Keratinocyte (primary cell): ENCODE data around the gene FHAD1.

ENCODE experiments used
- EZH2 ChIP-seq: IDR thresholded peaks from one replicate; pipeline ENCODE4 v1.6.1; 2012; ENCODE audit warnings: inconsistent platforms, mild to moderate bottlenecking, low read length, moderate library complexity
- TF ChIP-seq, protein P1 (sequence below), 3 experiments: IDR thresholded peaks in 1 of 3; conservative IDR thresholded peaks in 1 of 3; optimal IDR thresholded peaks in 1 of 3; 2 replicates in 2 of 3; 3 replicates in 1 of 3; pipeline versions ENCODE3 to v1.5.1; 2011; ENCODE audit warnings: low read length in 3 of 3, mild to moderate bottlenecking in 3 of 3, moderate library complexity in 2 of 3, control low read depth in 1 of 3, inconsistent platforms in 1 of 3; ENCODE audit not compliant: insufficient read depth in 2 of 3; ENCODE audit errors: extremely low read depth in 1 of 3

DNA sequence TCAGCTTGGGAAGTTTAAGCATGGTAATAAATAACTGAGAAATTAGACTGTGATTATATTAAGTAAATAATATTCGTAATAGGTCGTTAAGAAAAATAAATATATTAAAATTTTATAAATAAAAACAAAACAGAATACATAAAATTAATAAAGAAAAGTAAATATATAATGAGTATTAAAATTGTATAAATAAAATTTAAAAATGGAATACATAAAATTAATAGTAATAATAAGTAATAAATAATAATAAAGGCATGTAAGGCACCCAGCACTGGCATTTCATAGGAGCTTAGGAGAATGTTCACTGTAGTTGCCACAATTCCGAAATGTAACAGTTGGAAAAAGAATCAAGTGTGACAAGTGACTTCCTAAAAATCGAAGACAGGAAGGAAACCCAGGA, 45.8 kb upstream of the FHAD1 start:
- TF ChIP-seq, protein P1, sequence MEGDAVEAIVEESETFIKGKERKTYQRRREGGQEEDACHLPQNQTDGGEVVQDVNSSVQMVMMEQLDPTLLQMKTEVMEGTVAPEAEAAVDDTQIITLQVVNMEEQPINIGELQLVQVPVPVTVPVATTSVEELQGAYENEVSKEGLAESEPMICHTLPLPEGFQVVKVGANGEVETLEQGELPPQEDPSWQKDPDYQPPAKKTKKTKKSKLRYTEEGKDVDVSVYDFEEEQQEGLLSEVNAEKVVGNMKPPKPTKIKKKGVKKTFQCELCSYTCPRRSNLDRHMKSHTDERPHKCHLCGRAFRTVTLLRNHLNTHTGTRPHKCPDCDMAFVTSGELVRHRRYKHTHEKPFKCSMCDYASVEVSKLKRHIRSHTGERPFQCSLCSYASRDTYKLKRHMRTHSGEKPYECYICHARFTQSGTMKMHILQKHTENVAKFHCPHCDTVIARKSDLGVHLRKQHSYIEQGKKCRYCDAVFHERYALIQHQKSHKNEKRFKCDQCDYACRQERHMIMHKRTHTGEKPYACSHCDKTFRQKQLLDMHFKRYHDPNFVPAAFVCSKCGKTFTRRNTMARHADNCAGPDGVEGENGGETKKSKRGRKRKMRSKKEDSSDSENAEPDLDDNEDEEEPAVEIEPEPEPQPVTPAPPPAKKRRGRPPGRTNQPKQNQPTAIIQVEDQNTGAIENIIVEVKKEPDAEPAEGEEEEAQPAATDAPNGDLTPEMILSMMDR (optimal IDR thresholded peaks at IDR 0.05 in 1 of 3, IDR thresholded peaks at IDR 0.05 in 1 of 3, conservative IDR thresholded peaks at IDR 0.05 in 1 of 3; ENCODE audit: extremely low read depth in 1 of 3, insufficient read depth in 2 of 3, low read length in 3 of 3), result no peak
- TF ChIP-seq EZH2, result no peak
